SK-N-SH (cell line): Measurements from ENCODE around the gene TTC7B. TPM values are rescaled to one million over a fixed set of nuclear protein-coding genes. Genes with fewer than 3 reads are reported as not detected.

Experiments
- CTCF ChIA-PET: fragments of 300-600, 350-600 bp; formaldehyde crosslinking; extraction: SDS; loops from one replicate; lab custom pipeline; 2021; lab: Yijun Ruan, JAX
- POLR2A ChIA-PET: fragments of 350-600 bp; sonication (Branson Sonifier 250); formaldehyde crosslinking; extraction: SDS; loops from one replicate; lab custom pipeline; 2020; ENCODE audit warnings: antibody characterized with exemption, inconsistent platforms; lab: Yijun Ruan, JAX
- DNase-seq: peaks from one replicate; pipeline ENCODE4 v3.0.0; 2012
- H2AFZ ChIP-seq: fragments of 200-600 bp; sonication (generic); 2 replicates; pipeline ENCODE4 v1.8.1; 2016; ENCODE audit warnings: antibody characterized with exemption, mild to moderate bottlenecking, low read depth
- H3F3A ChIP-seq: fragments of 200-600 bp; sonication (generic); replicated peaks from 2 replicates; pipeline ENCODE3; 2016; ENCODE audit warnings: antibody characterized with exemption, mild to moderate bottlenecking; ENCODE audit not compliant: insufficient read depth
- H3K27ac ChIP-seq, 2 experiments: fragments of 200-500 bp in 1 of 2; fragments of 200-600 bp in 1 of 2; sonication (Bioruptor generic) in 1 of 2; sonication (generic), shearing (Covaris generic) in 1 of 2; 2 replicates each; pipeline versions ENCODE4 v1.5.1 to v1.6.1; 2014 to 2016; ENCODE audit warnings: low read depth in 2 of 2, inconsistent platforms in 1 of 2, low read length in 1 of 2, mild to moderate bottlenecking in 1 of 2, mixed read lengths in 1 of 2
- H3K27me3 ChIP-seq: fragments of 200-600 bp; sonication (generic), shearing (Covaris generic); 2 replicates; pipeline ENCODE4 v1.6.1; 2016; ENCODE audit warnings: mixed run types; ENCODE audit not compliant: insufficient read depth
- H3K36me3 ChIP-seq, 2 experiments: fragments of 200-500 bp in 1 of 2; fragments of 200-600 bp in 1 of 2; sonication (Bioruptor generic) in 1 of 2; sonication (generic) in 1 of 2; replicated peaks in 1 of 2; 2 replicates each; pipeline versions ENCODE3 to v1.5.1; 2014 to 2016; ENCODE audit warnings: low read length in 1 of 2, mild to moderate bottlenecking in 1 of 2; ENCODE audit not compliant: insufficient read depth in 2 of 2, control insufficient read depth in 1 of 2
- H3K4me1 ChIP-seq, 2 experiments: fragments of 200-500 bp in 1 of 2; fragments of 200-600 bp in 1 of 2; sonication (Bioruptor generic) in 1 of 2; sonication (generic), shearing (Covaris generic) in 1 of 2; 2 replicates each; pipeline versions ENCODE4 v1.5.1 to v1.6.1; 2014 to 2016; ENCODE audit warnings: low read depth in 1 of 2, low read length in 1 of 2, mixed run types in 1 of 2; ENCODE audit not compliant: insufficient read depth in 2 of 2, control insufficient read depth in 1 of 2
- H3K4me2 ChIP-seq: fragments of 200-600 bp; sonication (generic), shearing (Covaris generic); 2 replicates; pipeline ENCODE4 v1.6.1; 2017; ENCODE audit warnings: mixed run types
- H3K4me3 ChIP-seq, 2 experiments: fragments of 200-500 bp in 1 of 2; fragments of 200-600 bp in 1 of 2; sonication (Bioruptor generic) in 1 of 2; sonication (generic), shearing (Covaris generic) in 1 of 2; 2 replicates each; pipeline versions ENCODE4 v1.5.1 to v1.8.1; 2014 to 2016; ENCODE audit warnings: low read depth in 2 of 2, inconsistent platforms in 1 of 2, low read length in 1 of 2, mild to moderate bottlenecking in 1 of 2, mixed read lengths in 1 of 2, moderate library complexity in 1 of 2
- H3K79me2 ChIP-seq: fragments of 200-600 bp; sonication (generic); 2 replicates; pipeline ENCODE4 v1.8.1; 2017; ENCODE audit warnings: mild to moderate bottlenecking; ENCODE audit not compliant: insufficient read depth
- H3K9ac ChIP-seq: fragments of 200-600 bp; sonication (generic); 2 replicates; pipeline ENCODE4 v1.6.1; 2017; ENCODE audit warnings: mixed run types
- H3K9me2 ChIP-seq: fragments of 200-600 bp; sonication (generic); 2 replicates; pipeline ENCODE4 v1.6.1; 2017; ENCODE audit warnings: mixed run types
- H3K9me3 ChIP-seq: fragments of 200-600 bp; sonication (generic); 2 replicates; pipeline ENCODE4 v1.6.1; 2017; ENCODE audit warnings: mixed run types, mild to moderate bottlenecking, moderate library complexity
- H4K20me1 ChIP-seq: fragments of 200-600 bp; sonication (generic); 2 replicates; pipeline ENCODE4 v1.6.1; 2017; ENCODE audit warnings: mild to moderate bottlenecking, mixed run types; ENCODE audit not compliant: insufficient read depth
- ELF1 ChIP-seq: IDR thresholded peaks from 2 replicates; pipeline ENCODE4 v1.4.0; 2012
- MAX ChIP-seq: IDR thresholded peaks from 2 replicates; pipeline ENCODE4 v1.4.0; 2012; ENCODE audit warnings: low read depth
- NRF1 ChIP-seq: IDR thresholded peaks from 2 replicates; pipeline ENCODE4 v1.6.1; 2012; ENCODE audit warnings: low read depth, mild to moderate bottlenecking, low read length
- PBX3 ChIP-seq: IDR thresholded peaks from 2 replicates; pipeline ENCODE4; 2012
- POLR2AphosphoS5 ChIP-seq: IDR thresholded peaks from 2 replicates; pipeline ENCODE4 v1.6.1; 2012; ENCODE audit warnings: low read depth, low read length
- RCOR1 ChIP-seq: fragments of 150-350 bp; IDR thresholded peaks from 2 replicates; pipeline ENCODE4 v1.6.1; 2017; ENCODE audit warnings: antibody characterized with exemption, low read length
- SMC3 ChIP-seq: IDR thresholded peaks from 2 replicates; pipeline ENCODE4 v1.6.1; 2012; ENCODE audit warnings: low read depth, low read length, improper control_type of control experiment
- USF2 ChIP-seq: fragments of 150-350 bp; IDR thresholded peaks from 2 replicates; pipeline ENCODE4 v1.6.1; 2017; ENCODE audit warnings: antibody characterized with exemption, low read length, low read depth, borderline replicate concordance
- YY1 ChIP-seq: IDR thresholded peaks from 2 replicates; pipeline ENCODE4 v1.4.0; 2012; ENCODE audit warnings: low read depth, mild to moderate bottlenecking
- ZBTB33 ChIP-seq: IDR thresholded peaks from 2 replicates; pipeline ENCODE4 v1.4.0; 2012; ENCODE audit warnings: low read depth, borderline replicate concordance
- WGBS: methylation state at CpG from one replicate; pipeline ENCODE4 v1.1.6; 2017; ENCODE audit warnings: low lambda C conversion rate; 5-methylcytosine and 5-hydroxymethylcytosine counted together
- polyA plus RNA-seq, 3 experiments: library from polyadenylated mRNA; depleted of rRNA; stranded (reverse); fragments of >200 nt; gene quantifications; 2 replicates each; pipeline ENCODE4 v1.2.3, GENCODE V29; 2012

The TTC7B gene
- polyA plus RNA-seq, 1 of the 3 experiments (the other 2 are of a cell fraction) = 43.1 TPM

GRCh38 chr14:90641168-90641567 lies 175.1 kb downstream of the TTC7B start (continued):
- TF ChIP-seq MAX (no peak), ZBTB33 (no peak), NRF1 (no peak), ELF1 (no peak), POLR2AphosphoS5 (no peak)

GRCh38 chr14:90639641-90640040 lies 176.6 kb downstream of the TTC7B start:
- Histone ChIP-seq H3K27ac (no peak overlapping the region), H3K27me3 (no peaks in the 10 kb centered on the region), H2AFZ (no peak overlapping the region), H3K36me3 (peaks cover 1 to 3% of the 10 kb centered on the region in 2 experiments), H3K4me3 (no peak overlapping the region), H3K79me2 (no peaks in the 10 kb centered on the region), H4K20me1 (no peaks in the 10 kb centered on the region), H3K9me3 (no peaks in the 10 kb centered on the region), H3F3A (no peaks in the 10 kb centered on the region), H3K4me2 (no peak overlapping the region), H3K9me2 (no peaks in the 10 kb centered on the region), H3K4me1 (no peaks in the 10 kb centered on the region), H3K9ac (no peak overlapping the region)
- CTCF ChIA-PET = interaction anchor here (1.0 kb wide), 1 partner anchor 119 kb away, joined by 3 read pairs; no protein-coding TSS in a partner anchor
- no peak for DNase-seq
- 94% methylated on average over 9 of the region's 9 CpGs for WGBS
- TF ChIP-seq NRF1 (no peak), USF2 (no peak)
- POLR2A ChIA-PET = interaction anchor here (0.9 kb wide), 1 partner anchor 12 kb away, joined by 4 read pairs; no protein-coding TSS in a partner anchor

- no peak overlapping the region for H3K9ac ChIP-seq
- H2AFZ ChIP-seq = no peak overlapping the region
- H3K36me3 ChIP-seq = peaks cover 0 to 8% of the 10 kb centered on the region in 2 experiments
- H3K79me2 ChIP-seq = no peaks in the 10 kb centered on the region
- no peaks in the 10 kb centered on the region for H4K20me1 ChIP-seq
- no peaks in the 10 kb centered on the region for H3K9me2 ChIP-seq
- H3K4me1 ChIP-seq = peaks cover 0 to 18% of the 10 kb centered on the region in 2 experiments; a peak in 2 of 4 replicates
- no peak overlapping the region for H3K4me3 ChIP-seq
- no peak for DNase-seq
- H3K27me3 ChIP-seq = no peaks in the 10 kb centered on the region
- WGBS = 81% methylated on average over 2 of the region's 2 CpGs
- ChIA-PET POLR2A (no interaction called here), CTCF (no interaction called here)
- no peaks in the 10 kb centered on the region for H3F3A ChIP-seq
- no peak for TF ChIP-seq PBX3
- no peak for TF ChIP-seq YY1
- no peak for TF ChIP-seq RCOR1
- TF ChIP-seq ELF1 = no peak
- no peak for TF ChIP-seq SMC3
- no peak overlapping the region for H3K27ac ChIP-seq
- no peaks in the 10 kb centered on the region for H3K9me3 ChIP-seq
- no peak overlapping the region for H3K4me2 ChIP-seq
Observed at GRCh38 chr14:90632871-90633270, 183.4 kb downstream of the TTC7B start.
